CD1c-positive myeloid dendritic cell (primary cell): ENCODE results near the gene KLK1.

ENCODE experiments used
- DNase-seq: peaks from one replicate; pipeline ENCODE4 v3.0.0-alpha.2; 2016; ENCODE audit errors: extremely low spot score

Gene KLK1

GRCh38 chr19:50836543-50837195 lies 13.1 kb upstream of the KLK1 start:
- DNase-seq: no peak

DNA sequence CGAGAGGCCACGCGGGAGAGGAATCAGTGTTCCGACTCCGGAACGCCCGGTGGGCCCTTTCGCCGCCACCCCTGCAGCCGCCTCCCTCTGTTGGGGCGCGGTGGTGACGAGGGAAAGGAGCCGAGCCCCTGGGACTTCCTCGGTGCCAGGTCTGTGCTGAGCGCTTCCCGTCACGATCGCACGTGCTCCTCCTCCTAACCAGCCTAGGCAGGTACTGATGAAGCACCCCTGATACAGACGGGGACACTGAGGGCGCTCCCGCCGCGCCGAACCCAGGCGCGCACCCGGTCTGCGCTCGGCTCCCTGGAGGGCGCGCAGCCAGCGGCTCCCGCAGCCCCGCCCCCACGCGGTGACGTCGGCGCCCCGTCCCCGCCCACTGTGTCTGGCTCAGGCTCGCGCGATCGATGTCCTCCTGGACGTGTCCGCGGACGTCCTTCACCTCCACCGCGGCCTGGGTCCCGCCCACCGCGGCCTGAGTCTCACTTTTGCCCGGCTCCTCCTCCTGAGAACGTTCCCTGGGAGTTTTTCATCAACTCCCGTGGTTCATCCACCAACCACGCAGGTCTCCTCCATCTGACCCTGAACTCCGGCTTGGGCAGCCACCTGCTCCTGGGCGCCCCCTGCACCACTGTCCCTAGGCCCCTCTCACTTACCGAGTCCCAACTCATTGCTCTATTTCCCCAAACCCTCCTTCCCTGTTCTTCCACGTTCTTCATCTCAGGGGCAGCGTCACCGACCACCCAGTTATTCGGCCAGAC lies 12.4 kb upstream of the KLK1 start:
- peak; percentile 76 for DNase-seq

DNA sequence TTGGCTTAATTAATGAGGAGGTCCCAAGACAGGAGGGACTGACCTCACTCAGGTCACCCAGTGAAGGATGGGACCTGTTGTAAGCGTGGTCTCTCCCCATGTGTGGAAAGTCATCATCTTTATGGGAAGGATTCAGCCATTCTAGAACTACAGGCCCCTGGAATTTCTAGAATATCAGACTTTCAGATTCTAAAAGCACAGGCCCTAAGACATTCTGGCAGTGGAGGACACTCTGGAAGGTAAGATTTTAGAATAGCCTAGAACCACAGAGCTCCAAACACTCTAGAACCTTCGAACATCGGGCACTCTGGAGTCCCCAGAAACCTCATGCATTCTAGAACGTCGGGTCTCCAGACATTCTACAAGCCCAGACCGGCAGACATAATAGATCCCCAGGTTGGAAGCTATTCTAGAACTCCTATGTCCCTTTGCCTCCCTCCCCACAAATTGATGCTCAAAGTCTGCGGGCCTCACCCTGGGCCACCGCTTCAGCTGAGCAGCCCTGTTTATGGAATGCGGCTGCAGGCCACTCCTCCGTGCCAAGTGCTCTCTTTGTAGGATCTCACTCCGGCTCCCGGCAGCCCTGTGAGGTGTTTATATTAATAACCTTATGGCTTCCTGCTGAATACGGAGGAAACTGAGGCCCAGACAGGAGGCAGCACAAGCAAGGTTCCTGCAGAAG lies 11.7 kb upstream of the KLK1 start:
- no peak for DNase-seq

GRCh38 chr19:50833802-50834167 lies 10.2 kb upstream of the KLK1 start:
- no peak for DNase-seq

- DNase-seq: no peak
These were observed 9.7 kb upstream of the KLK1 start, which contains the start of gene KLK15 for GRCh38 chr19:50833117-50833801. Gene KLK15, minus strand, starts transcription at chr19:50833574. Its CDS starts 2,082 bp downstream, at chr19:50831492.

GRCh38 chr19:50832666-50833065 lies 9.1 kb upstream of the KLK1 start:
- no peak for DNase-seq

- no peak for DNase-seq
These were observed 7.4 kb upstream of the KLK1 start for GRCh38 chr19:50831026-50831396.

DNA sequence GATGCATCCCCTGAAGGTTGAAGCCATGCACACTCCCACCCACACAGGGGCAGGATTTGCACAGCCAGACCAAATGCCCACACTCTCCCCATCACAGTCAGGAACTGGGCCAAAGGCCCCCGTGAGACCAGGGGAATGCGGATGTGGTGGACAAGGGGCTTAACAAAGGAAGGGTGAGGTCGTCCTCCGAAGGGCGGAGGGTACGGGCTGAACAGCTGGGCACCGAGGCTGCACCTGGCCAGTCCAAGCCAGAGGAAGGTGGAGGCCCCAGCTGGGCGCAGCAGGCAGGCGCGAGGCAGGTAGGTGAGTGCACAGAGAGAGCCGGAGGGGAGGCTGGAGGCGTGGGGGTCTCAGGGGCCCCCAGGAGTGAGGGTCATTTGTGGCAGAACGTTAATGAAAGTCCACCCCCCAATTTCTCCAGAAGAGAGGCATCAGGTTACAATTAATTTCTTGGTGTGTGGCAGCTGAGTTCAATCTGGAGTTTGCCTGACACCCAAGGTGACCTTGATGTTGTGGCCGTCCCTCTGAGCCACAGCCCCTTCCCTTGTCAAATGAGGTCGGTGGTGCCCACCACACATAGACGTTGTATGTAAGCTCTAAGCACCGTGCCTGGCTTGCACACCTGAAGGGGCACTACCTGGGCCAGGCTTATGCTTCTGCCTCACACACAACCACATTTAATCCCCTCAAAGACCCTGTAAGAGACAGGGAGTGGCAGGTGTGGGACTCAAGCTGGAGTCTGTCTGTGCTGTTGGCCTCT lies 6.9 kb upstream of the KLK1 start:
- no peak for DNase-seq

DNA sequence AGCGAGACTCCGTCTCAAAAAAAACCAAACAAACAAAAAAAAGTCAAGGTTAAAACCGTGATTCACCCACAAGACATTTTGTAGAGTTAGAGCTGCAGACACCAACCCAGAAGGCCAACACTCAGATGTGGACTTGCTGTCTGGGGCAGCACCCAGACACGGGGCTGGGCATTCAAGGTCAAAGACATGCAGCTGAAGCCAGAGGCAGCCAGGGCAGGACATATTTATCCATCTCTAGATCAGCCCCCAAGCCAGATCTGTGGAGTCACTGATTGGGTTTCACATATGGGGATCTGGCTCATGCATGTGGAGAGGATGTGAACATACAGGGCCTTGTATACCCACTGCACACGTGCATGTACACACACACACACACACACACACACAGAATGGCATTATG lies 6.2 kb upstream of the KLK1 start:
- no peak for DNase-seq

GRCh38 chr19:50827476-50827875 lies 3.9 kb upstream of the KLK1 start:
- no peak for DNase-seq

DNA sequence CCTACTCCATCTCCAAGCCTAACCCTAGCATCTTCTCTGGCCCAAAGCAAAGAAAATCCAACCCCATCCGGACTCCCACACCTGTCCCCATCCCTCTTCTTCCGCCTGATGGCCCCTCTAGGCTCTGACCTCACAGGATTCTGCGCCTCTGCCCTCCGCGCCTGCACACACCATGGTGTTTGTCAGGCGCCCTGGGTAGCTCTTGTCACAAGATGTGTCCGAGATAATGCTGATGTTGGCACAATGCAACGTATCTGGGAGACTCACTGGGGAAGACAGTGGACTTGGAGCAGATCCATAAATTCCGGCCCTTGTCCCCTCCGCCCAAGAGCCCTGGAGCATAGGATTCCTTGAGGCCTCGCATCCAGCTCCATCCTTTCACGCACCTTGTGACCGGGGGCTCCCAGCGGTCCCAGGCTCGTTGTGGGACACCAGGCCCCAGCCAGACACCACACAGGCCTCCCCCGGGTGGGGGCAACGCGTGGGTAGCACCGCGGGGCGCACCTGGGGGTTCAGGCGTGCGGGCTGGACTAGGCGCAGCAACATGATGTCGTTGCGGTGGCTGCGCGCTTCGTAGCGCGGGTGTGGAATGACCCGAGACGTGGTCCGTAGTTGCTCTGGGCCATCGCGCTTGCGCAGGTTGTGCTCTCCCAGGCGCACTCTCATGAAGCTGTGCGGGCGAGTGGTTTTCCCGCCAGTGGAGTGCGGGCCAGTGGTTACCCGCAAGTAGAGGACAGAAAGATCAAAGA lies 3.1 kb upstream of the KLK1 start:
- DNase-seq: no peak

- no peak for DNase-seq
These were observed 852 bp downstream of the KLK1 start for GRCh38 chr19:50822661-50823208.

- no peak for DNase-seq
These were observed 2.0 kb downstream of the KLK1 start for GRCh38 chr19:50821622-50822021.

DNA sequence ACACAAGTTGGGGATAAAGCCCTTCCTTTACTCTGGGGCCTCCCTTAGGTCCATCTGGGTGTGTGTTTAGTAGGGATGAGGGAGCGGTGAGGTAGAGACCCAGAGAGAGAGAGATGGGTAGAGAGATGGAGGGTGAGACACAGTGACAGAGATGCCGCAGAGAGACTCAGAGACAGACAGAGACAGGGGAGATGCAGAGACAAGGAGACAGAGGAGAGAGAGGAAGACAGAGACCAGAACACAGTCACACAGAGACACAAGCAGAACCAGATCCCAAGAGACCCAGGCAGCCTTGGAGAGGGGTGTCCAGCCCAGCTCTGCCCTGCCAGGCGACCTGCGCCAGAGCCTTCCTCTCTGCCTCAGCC lies 2.4 kb downstream of the KLK1 start:
- DNase-seq: no peak

DNA sequence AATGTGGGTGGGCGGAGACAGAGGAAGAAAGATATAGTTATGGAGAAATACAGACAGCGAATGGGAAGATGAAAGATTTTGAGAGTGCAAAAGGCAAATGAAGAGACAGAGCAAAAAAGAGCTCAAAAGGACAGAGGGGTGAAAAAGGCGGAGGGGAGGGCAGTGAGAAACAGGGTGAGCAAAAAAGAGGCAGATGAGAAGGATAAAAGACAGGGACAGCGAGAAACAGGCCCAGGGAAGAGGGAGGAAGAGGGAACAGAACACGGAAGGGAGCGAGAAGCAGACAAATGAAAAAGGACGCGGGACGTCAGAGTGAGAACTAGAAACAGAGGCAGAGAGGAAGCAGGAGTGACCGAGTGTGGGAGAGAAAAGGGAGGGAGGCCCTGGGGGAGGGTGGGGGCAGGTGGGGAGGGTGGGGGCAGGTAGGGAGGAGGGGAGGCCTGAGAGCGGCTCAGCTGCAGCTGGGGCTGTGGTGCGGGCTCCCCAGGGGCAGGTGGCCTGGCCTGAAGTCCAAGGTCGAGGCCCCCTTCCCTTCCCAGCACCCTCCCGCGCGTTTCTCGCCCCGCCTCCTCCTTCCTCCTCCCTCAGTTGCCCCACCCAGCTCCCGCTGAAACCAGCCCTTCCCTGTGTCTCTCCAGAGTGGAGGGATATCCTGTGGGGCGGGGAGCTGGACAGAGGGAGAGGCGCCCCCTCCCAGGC lies 2.9 kb downstream of the KLK1 start:
- DNase-seq: no peak

GRCh38 chr19:50820086-50820485 lies 3.5 kb downstream of the KLK1 start:
- DNase-seq: no peak

- DNase-seq: no peak
These were observed 4.0 kb downstream of the KLK1 start for GRCh38 chr19:50819636-50820035.

DNA sequence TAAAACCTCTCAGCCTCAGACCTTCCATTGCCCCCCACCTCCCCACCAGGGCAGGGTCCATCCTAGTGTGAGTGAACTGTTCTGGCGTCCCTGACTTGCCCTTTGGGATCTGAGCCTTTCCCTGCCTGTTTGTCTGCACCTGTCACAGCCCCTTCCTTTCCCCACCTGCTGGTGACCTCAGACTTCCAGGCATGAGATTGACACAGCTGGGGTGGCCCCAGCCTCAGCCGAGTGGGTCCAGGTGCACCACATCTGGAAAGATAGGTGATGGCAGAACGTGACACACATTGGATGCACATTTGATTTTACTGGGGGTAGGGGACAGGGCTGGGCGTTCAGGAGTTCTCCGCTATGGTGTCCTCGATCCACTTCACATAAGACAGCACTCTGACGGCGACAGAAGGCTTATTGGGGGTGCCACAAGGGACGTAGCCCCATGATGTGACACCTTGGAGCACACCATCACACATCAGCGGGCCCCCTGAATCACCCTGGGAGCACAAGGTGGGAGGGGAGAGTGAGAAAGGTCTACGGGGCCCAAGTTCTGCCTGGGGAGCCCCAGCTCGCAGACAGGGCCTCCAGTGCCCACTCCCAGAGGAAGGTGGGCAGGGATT lies 4.6 kb downstream of the KLK1 start:
- DNase-seq: no peak
